NK-92 (cell line): ENCODE measurements around the gene CHID1.

ENCODE experiments used
- DNase-seq: peaks from one replicate; lab custom pipeline; 2025; ENCODE audit not compliant: unreplicated experiment; lab: John Stamatoyannopoulos, UW

The CHID1 gene

GRCh38 chr11:850775-851763, 59.5 kb downstream of the CHID1 start:
- DNase-seq = no peak

GRCh38 chr11:849951-850774, 60.4 kb downstream of the CHID1 start:
- DNase-seq = no peak

GRCh38 chr11:849104-849824, 61.3 kb downstream of the CHID1 start:
- DNase-seq = no peak

GRCh38 chr11:848380-848931, 62.2 kb downstream of the CHID1 start:
- DNase-seq = no peak

- no peak for DNase-seq
Measured at GRCh38 chr11:847876-848275, 62.7 kb downstream of the CHID1 start.

GRCh38 chr11:846496-847098, 64.0 kb downstream of the CHID1 start:
- no peak for DNase-seq

GRCh38 chr11:845872-846495, 64.6 kb downstream of the CHID1 start:
- DNase-seq = no peak

GRCh38 chr11:844693-845644, 65.6 kb downstream of the CHID1 start:
- DNase-seq = no peak

GRCh38 chr11:843818-844692, 66.6 kb downstream of the CHID1 start:
- DNase-seq = no peak

- DNase-seq = no peak
Measured at GRCh38 chr11:843086-843734, 67.4 kb downstream of the CHID1 start.

GRCh38 chr11:842370-843002, 68.1 kb downstream of the CHID1 start, which contains the start of the genes POLR2L and TSPAN4:
TSS of gene POLR2L (minus strand) at chr11:842529. CDS start at chr11:842508, 21 bp downstream.
TSS of gene TSPAN4 (plus strand) at chr11:842852. CDS start at chr11:850305, 7,453 bp downstream.
- no peak for DNase-seq

- no peak for DNase-seq
Measured at GRCh38 chr11:841981-842369, 68.6 kb downstream of the CHID1 start.

GRCh38 chr11:839875-840617, 70.6 kb downstream of the CHID1 start:
- no peak for DNase-seq

GRCh38 chr11:839280-839623, 71.4 kb downstream of the CHID1 start:
- no peak for DNase-seq

GRCh38 chr11:838441-839279, 72.0 kb downstream of the CHID1 start:
- DNase-seq = no peak
